ENCODE data around the gene MYBPC2. TPM values are rescaled to one million over a fixed set of nuclear protein-coding genes. Genes with fewer than 3 reads are reported as not detected.

MYBPC2 gene
- total RNA-seq, 1 donor from 2014 or later: not detected

GRCh38 chr19:50420808-50421207, 11.9 kb upstream of the MYBPC2 start:
- no peaks in the 10 kb centered on the region for H3K9me3 ChIP-seq (replicated peaks)
- no peak for DNase-seq
- no peak for TF ChIP-seq CTCF (IDR thresholded peaks at IDR 0.05; ENCODE audit: borderline replicate concordance)
- H3K27ac ChIP-seq (replicated peaks): no peak overlapping the region
- H3K4me3 ChIP-seq: no peak overlapping the region
- intact Hi-C loops (cut with micrococcal nuclease): no loop called here
- H3K27me3 ChIP-seq (ENCODE audit: low read depth): peaks cover 75% of the 10 kb centered on the region
- no peaks in the 10 kb centered on the region for H3K36me3 ChIP-seq
- peaks cover 9% of the 10 kb centered on the region for H3K4me1 ChIP-seq

GRCh38 chr19:50422397-50423278, 10.1 kb upstream of the MYBPC2 start:
- no peak for DNase-seq
- intact Hi-C loops (cut with micrococcal nuclease): no loop called here
- no peak overlapping the region for H3K27ac ChIP-seq (replicated peaks)
- no peaks in the 10 kb centered on the region for H3K9me3 ChIP-seq (replicated peaks)
- H3K4me3 ChIP-seq: no peak overlapping the region
- peaks cover 72% of the 10 kb centered on the region for H3K27me3 ChIP-seq (ENCODE audit: low read depth)
- H3K36me3 ChIP-seq: no peaks in the 10 kb centered on the region
- H3K4me1 ChIP-seq: peaks cover 9% of the 10 kb centered on the region
- no peak for TF ChIP-seq CTCF (IDR thresholded peaks at IDR 0.05; ENCODE audit: borderline replicate concordance)

- intact Hi-C loops (cut with micrococcal nuclease): no loop called here
- no peak for TF ChIP-seq CTCF (IDR thresholded peaks at IDR 0.05; ENCODE audit: borderline replicate concordance)
- H3K4me1 ChIP-seq: peaks cover 13% of the 10 kb centered on the region
- H3K27me3 ChIP-seq (ENCODE audit: low read depth): peaks cover 72% of the 10 kb centered on the region
- H3K27ac ChIP-seq (replicated peaks): no peak overlapping the region
- H3K9me3 ChIP-seq (replicated peaks): no peaks in the 10 kb centered on the region
- no peak for DNase-seq
- no peak overlapping the region for H3K4me3 ChIP-seq
- H3K36me3 ChIP-seq: no peaks in the 10 kb centered on the region
Observed at GRCh38 chr19:50423279-50424113, 9.2 kb upstream of the MYBPC2 start.

GRCh38 chr19:50425581-50425980, 7.1 kb upstream of the MYBPC2 start:
- H3K36me3 ChIP-seq: no peaks in the 10 kb centered on the region
- no peak overlapping the region for H3K27ac ChIP-seq (replicated peaks)
- intact Hi-C loops (cut with micrococcal nuclease): no loop called here
- H3K9me3 ChIP-seq (replicated peaks): no peaks in the 10 kb centered on the region
- no peak overlapping the region for H3K4me3 ChIP-seq
- no peak for DNase-seq
- peaks cover 8% of the 10 kb centered on the region for H3K4me1 ChIP-seq
- H3K27me3 ChIP-seq (ENCODE audit: low read depth): peaks cover 72% of the 10 kb centered on the region
- TF ChIP-seq CTCF (IDR thresholded peaks at IDR 0.05; ENCODE audit: borderline replicate concordance): no peak

- intact Hi-C loops (cut with micrococcal nuclease): no loop called here
- Histone ChIP-seq H3K4me1 (peaks cover 22% of the 10 kb centered on the region), H3K4me3 (peak overlapping the region; percentile 51), H3K9me3 (replicated peaks) (no peaks in the 10 kb centered on the region), H3K27me3 (ENCODE audit: low read depth) (peaks cover 67% of the 10 kb centered on the region), H3K36me3 (no peaks in the 10 kb centered on the region), H3K27ac (replicated peaks) (peak overlapping the region; percentile 54)
- no peak for TF ChIP-seq CTCF (IDR thresholded peaks at IDR 0.05; ENCODE audit: borderline replicate concordance)
- DNase-seq: no peak
Observed at GRCh38 chr19:50427318-50427925, 5.3 kb upstream of the MYBPC2 start.
